GM19351 (cell line): ENCODE data around the gene GNAO1.

Experiments used
- ATAC-seq: cut with Tn5 transposase; IDR thresholded peaks from one replicate; pipeline ENCODE4 v1.9.1; 2021; ENCODE audit warnings: mild to moderate bottlenecking, moderate library complexity; ENCODE audit not compliant: unreplicated experiment

Gene GNAO1

GRCh38 chr16:56197192-56197992 is 6.1 kb downstream of the GNAO1 start:
- no peak for ATAC-seq

GRCh38 chr16:56198006-56198754 is 6.9 kb downstream of the GNAO1 start:
- no peak for ATAC-seq

DNA sequence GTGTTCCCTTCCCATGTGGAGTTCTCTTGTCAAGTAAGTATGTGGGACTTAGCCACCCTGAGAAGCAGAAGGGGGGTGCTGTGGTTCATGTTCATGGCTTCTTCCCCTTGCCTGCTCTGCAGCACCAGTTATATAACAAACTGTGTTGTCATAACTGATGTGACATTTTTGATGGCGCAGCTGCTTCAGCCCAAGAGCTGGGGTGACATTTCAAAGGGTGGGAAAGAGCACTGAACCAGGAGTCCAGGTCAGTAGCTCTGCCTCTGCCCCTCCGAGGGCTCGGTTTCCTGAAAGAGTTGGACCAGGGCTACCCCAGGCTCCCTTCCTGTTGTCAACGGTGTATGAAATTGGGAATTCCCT is 7.4 kb downstream of the GNAO1 start:
- ATAC-seq: no peak

GRCh38 chr16:56199164-56199563 is 7.9 kb downstream of the GNAO1 start:
- ATAC-seq: peak; percentile 46

GRCh38 chr16:56201030-56201429 is 9.7 kb downstream of the GNAO1 start:
- no peak for ATAC-seq

GRCh38 chr16:56202036-56202435 is 10.7 kb downstream of the GNAO1 start:
- no peak for ATAC-seq

GRCh38 chr16:56203052-56203451 is 11.8 kb downstream of the GNAO1 start:
- peak; percentile 81 for ATAC-seq

DNA sequence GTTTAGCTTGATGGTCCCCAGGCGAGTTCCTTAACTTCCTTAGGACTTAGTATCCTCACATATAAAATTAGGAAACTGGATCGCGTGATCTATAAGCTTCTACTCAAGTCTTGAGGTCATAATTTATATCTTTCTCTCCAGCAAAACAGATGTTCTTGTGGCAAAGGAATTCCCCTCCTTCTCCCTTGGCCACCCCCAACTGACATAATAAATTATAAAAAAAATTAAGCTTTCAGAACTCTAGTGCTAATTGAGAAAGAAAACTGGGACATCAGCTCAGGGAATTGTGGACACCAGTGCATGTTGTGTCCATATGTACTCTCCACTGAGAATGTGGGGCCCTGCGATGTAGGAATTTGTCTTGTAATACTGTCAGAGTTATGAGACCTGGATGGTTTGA is 13.5 kb downstream of the GNAO1 start:
- no peak for ATAC-seq

- ATAC-seq: no peak
Observed at GRCh38 chr16:56206951-56207350, 15.7 kb downstream of the GNAO1 start.

- ATAC-seq: no peak
Observed at GRCh38 chr16:56207421-56207820, 16.1 kb downstream of the GNAO1 start.

DNA sequence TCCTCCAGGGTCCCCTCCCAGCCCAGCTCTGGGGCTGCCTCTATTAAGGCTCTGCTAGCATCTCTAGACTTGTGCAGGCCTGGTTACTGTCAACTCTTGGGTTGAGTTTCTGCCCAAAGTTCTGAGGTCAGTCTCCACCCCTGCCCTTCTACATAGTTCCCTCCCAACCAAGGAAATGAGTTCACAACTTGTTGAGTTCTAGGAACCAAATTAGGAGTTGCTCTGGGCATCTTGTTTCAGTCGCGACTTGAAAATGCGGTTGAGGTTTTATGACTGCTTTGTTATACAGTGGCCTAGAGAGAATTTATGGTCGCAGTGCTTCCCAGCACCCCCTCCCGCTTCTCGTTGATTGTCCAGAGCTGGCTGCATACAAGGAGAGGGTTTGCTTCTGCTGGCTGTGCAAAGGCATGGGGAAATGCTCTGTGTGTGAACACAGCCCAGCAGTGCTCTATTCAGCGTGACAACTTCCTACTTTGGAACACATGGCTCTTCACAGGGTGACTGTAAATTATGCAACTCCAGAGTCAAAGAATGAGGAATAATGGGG is 20.2 kb downstream of the GNAO1 start:
- no peak for ATAC-seq

DNA sequence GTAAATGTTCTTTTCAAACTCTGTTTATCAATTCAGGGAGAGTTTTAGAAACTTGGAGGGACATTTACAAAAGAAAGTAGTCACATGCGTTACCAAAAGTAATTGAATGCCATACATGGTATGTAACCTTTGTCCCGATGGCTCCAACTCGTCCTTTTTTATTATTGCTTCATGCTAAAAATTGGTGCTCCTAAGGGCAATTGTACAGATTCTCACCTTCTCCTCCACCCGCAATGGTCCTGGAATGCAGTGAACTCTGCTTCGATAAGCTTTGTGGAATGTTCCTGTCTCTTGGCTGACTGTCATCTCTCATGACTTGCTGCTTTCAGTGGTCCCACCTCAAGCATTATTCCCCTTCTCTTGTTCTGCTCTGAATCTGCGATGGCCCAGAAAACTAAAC is 20.9 kb downstream of the GNAO1 start:
- ATAC-seq: no peak

GRCh38 chr16:56221995-56222394 is 30.7 kb downstream of the GNAO1 start:
- no peak for ATAC-seq

GRCh38 chr16:56222474-56222997 is 31.2 kb downstream of the GNAO1 start:
- ATAC-seq: no peak

DNA sequence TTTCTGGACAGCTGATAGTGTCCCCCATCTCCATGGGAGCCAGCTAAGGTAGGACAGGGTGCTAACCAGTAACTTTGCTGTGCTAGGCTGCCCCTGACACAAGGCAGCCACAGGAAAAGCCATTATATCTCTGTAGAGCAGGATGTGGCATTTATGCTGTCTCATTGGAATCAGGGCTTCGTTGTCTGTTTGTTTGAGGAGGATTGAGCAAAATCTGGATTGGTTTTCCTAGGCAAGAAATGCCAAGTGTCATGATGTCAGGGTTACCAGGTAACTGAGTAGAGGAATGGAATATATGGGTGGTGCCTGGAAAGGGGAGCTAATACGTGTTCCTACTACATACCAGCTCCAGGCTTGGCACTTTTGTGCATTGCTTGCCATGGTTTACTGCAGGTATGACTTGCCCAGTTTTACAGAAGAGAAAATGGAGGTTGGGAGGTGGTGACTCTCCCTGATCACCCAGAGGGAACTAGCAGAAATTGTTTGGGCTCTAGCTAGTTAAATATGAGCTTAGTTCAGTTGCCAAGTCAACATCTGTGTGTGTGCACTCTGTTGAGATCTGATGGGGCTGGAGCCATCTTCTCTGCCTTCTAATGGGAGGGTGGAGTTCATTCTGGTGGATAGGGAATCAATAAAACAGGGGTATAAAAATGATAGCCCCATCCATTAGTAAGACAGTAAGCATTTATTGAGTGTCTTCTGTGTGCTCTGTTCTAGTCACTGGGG is 33.9 kb downstream of the GNAO1 start:
- ATAC-seq: no peak

GRCh38 chr16:56226187-56226586 is 34.9 kb downstream of the GNAO1 start:
- ATAC-seq: no peak

DNA sequence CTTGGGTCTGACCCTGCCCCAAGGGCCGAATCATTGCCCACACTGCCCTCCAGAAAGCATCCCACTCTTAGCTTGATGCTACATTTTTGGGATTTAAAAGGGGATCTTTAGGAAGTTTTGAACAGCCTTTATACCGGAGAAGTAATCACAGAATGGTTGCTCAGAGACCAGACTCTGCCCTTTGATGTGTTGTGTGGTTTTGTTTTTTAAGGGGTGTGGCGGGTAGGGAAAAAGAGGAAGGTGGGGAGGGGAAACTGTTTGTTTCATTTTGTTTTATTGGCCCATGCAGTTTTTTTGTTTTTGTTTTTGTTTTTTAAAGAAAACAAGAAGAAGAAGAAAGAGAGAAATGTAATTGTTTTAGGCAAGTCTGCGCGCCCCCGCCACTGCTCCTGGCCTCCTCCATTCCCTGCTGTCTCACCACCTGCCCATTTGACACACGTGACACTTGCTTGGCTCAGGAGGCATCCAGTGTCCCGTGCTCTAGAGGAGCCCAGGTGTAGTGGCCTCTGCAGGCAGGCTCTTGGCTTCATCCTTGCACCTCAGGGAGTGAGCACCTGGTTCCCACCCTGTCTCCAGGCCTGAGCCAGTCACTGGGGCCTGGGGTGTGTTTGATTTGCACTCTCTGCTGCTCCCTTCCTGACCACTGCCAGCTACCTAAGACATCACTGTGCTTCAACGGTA is 35.7 kb downstream of the GNAO1 start:
- ATAC-seq: no peak

- ATAC-seq: no peak
Observed at GRCh38 chr16:56227936-56228335, 36.6 kb downstream of the GNAO1 start.

GRCh38 chr16:56228476-56228875 is 37.2 kb downstream of the GNAO1 start:
- ATAC-seq: no peak

DNA sequence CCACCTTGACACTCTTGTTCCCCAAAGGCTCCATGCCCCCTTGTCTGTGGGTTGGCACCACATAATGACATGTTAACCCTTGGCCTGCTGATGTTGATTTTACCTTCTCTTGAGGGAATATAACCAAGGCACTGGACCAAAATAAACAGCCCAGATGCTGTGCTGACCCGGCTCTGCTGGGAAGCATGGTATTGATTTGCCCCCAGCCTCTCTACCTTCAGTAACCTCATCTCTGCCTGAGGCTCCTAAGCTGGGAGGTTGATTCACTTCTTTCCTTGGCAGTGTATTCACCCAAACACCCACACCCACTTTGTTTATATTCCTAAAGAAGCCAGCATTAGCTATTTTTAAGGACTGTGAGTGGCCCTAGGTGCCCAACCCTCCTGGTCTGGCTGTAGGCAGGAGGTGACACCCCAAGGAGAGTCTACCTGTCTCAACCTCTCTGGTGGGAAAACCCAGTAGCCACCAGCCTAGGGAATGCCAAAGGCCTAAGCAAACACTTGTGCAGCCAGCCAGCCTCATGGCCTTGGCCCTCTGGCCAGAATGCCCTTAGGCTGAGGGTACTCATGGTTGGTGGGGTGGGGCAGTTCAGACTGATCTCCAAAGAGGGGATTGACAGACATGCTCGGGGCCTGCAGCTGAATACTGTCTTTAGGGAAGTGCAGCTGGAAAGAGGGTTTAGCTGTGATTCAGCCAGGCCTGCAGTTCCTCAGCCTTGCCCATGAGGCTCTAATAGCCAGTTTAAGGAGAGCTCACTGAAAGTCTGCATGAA is 42.7 kb downstream of the GNAO1 start:
- ATAC-seq: no peak
